GM12878 (cell line): Measurements from ENCODE around the gene SBF2.

Source experiments
- NBN ChIP-seq: fragments of 450-650 bp; IDR thresholded peaks from 2 replicates; pipeline ENCODE4 v1.6.1; 2016
- POLR2A ChIP-seq: IDR thresholded peaks from 2 replicates; pipeline ENCODE4 v1.6.1; 2011; ENCODE audit warnings: low read depth, mild to moderate bottlenecking, low read length
- ZNF24 ChIP-seq: fragments of 450-650 bp; IDR thresholded peaks from 2 replicates; pipeline ENCODE4 v1.6.1; 2017; ENCODE audit warnings: antibody characterized with exemption, mild to moderate bottlenecking
- TF ChIP-seq, protein P1 (sequence below), 3 experiments: IDR thresholded peaks in 2 of 3; conservative IDR thresholded peaks in 1 of 3; 2 replicates each; pipeline ENCODE4 v1.5.1; 2011; ENCODE audit warnings: low read depth in 3 of 3, low read length in 3 of 3, mild to moderate bottlenecking in 3 of 3, control low read depth in 2 of 3, moderate library complexity in 2 of 3, inconsistent platforms in 1 of 3, mixed read lengths in 1 of 3; ENCODE audit not compliant: control insufficient read depth in 2 of 3, insufficient read depth in 1 of 3; ENCODE audit errors: extremely low read depth in 1 of 3
- TF ChIP-seq, protein P2 (sequence below): fragments of 450-650 bp; IDR thresholded peaks from 2 replicates; pipeline ENCODE4 v1.6.1; 2016; ENCODE audit warnings: mild to moderate bottlenecking, moderate library complexity, borderline replicate concordance

GRCh38 chr11:10134975-10135481 is 159.0 kb downstream of the SBF2 start:
- TF ChIP-seq, protein P1, sequence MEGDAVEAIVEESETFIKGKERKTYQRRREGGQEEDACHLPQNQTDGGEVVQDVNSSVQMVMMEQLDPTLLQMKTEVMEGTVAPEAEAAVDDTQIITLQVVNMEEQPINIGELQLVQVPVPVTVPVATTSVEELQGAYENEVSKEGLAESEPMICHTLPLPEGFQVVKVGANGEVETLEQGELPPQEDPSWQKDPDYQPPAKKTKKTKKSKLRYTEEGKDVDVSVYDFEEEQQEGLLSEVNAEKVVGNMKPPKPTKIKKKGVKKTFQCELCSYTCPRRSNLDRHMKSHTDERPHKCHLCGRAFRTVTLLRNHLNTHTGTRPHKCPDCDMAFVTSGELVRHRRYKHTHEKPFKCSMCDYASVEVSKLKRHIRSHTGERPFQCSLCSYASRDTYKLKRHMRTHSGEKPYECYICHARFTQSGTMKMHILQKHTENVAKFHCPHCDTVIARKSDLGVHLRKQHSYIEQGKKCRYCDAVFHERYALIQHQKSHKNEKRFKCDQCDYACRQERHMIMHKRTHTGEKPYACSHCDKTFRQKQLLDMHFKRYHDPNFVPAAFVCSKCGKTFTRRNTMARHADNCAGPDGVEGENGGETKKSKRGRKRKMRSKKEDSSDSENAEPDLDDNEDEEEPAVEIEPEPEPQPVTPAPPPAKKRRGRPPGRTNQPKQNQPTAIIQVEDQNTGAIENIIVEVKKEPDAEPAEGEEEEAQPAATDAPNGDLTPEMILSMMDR (IDR thresholded peaks at IDR 0.05 in 2 of 3, conservative IDR thresholded peaks at IDR 0.05 in 1 of 3; ENCODE audit: control insufficient read depth in 2 of 3, extremely low read depth in 1 of 3, insufficient read depth in 1 of 3, low read depth in 3 of 3, low read length in 3 of 3): no peak
- TF ChIP-seq, protein P2, sequence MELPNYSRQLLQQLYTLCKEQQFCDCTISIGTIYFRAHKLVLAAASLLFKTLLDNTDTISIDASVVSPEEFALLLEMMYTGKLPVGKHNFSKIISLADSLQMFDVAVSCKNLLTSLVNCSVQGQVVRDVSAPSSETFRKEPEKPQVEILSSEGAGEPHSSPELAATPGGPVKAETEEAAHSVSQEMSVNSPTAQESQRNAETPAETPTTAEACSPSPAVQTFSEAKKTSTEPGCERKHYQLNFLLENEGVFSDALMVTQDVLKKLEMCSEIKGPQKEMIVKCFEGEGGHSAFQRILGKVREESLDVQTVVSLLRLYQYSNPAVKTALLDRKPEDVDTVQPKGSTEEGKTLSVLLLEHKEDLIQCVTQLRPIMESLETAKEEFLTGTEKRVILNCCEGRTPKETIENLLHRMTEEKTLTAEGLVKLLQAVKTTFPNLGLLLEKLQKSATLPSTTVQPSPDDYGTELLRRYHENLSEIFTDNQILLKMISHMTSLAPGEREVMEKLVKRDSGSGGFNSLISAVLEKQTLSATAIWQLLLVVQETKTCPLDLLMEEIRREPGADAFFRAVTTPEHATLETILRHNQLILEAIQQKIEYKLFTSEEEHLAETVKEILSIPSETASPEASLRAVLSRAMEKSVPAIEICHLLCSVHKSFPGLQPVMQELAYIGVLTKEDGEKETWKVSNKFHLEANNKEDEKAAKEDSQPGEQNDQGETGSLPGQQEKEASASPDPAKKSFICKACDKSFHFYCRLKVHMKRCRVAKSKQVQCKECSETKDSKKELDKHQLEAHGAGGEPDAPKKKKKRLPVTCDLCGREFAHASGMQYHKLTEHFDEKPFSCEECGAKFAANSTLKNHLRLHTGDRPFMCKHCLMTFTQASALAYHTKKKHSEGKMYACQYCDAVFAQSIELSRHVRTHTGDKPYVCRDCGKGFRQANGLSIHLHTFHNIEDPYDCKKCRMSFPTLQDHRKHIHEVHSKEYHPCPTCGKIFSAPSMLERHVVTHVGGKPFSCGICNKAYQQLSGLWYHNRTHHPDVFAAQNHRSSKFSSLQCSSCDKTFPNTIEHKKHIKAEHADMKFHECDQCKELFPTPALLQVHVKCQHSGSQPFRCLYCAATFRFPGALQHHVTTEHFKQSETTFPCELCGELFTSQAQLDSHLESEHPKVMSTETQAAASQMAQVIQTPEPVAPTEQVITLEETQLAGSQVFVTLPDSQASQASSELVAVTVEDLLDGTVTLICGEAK: no peak
- TF ChIP-seq POLR2A (no peak), ZNF24 (no peak), NBN (no peak)
